Measurements from ENCODE around the gene ADSS1. TPM values are rescaled to one million over a fixed set of nuclear protein-coding genes. Genes with fewer than 3 reads are reported as not detected.

ADSS1 gene
- polyA plus RNA-seq, 4 donors: 3.6 to 12.7 (median 6.3) TPM

- Histone ChIP-seq H3K9me3 (ENCODE audit: control insufficient read depth in 2 of 2, insufficient read depth in 1 of 2, low read depth in 1 of 2, low read length in 1 of 2) (peaks cover 0 to 15% of the 10 kb centered on the region in 2 donors), H3K36me3 (ENCODE audit: control insufficient read depth in 3 of 3, insufficient read depth in 2 of 3, low read depth in 1 of 3, low read length in 3 of 3) (peaks cover 0 to 79% (median 3%) of the 10 kb centered on the region in 3 donors), H3K27me3 (ENCODE audit: control insufficient read depth in 3 of 3, insufficient read depth in 3 of 3, low read length in 3 of 3) (no peaks in the 10 kb centered on the region), H3K4me3 (ENCODE audit: low read depth in 1 of 3, low read length in 3 of 3) (no peak overlapping the region), H3K27ac (ENCODE audit: low read depth in 1 of 3, low read length in 2 of 3) (no peak overlapping the region), H3K4me1 (ENCODE audit: control insufficient read depth in 3 of 3, insufficient read depth in 2 of 3, low read depth in 1 of 3, low read length in 2 of 3) (peaks cover 0 to 5% (median 0%) of the 10 kb centered on the region in 3 donors)
- FAIRE-seq (no peak), DNase-seq (no peak)
- 87 to 100% (median 98%) methylated on average over 4 of the region's 4 CpGs for WGBS, 3 donors
These were observed 47.3 kb downstream of the ADSS1 start for GRCh38 chr14:104771374-104771773.

GRCh38 chr14:104771918-104772706 is 48.1 kb downstream of the ADSS1 start:
- 81 to 87% (median 86%) methylated on average over 32 to 34 of the region's 34 CpGs for WGBS, 3 donors
- peaks cover 0 to 5% (median 0%) of the 10 kb centered on the region in 3 donors for H3K4me1 ChIP-seq (ENCODE audit: control insufficient read depth in 3 of 3, insufficient read depth in 2 of 3, low read depth in 1 of 3, low read length in 2 of 3)
- DNase-seq (peak in 1 of 2 donors; percentile 67), FAIRE-seq (no peak)
- peaks cover 3 to 83% (median 3%) of the 10 kb centered on the region in 3 donors for H3K36me3 ChIP-seq (ENCODE audit: control insufficient read depth in 3 of 3, insufficient read depth in 2 of 3, low read depth in 1 of 3, low read length in 3 of 3)
- no peak overlapping the region for H3K27ac ChIP-seq (ENCODE audit: low read depth in 1 of 3, low read length in 2 of 3)
- H3K4me3 ChIP-seq (ENCODE audit: low read depth in 1 of 3, low read length in 3 of 3): no peak overlapping the region
- no peaks in the 10 kb centered on the region for H3K27me3 ChIP-seq (ENCODE audit: control insufficient read depth in 3 of 3, insufficient read depth in 3 of 3, low read length in 3 of 3)
- H3K9me3 ChIP-seq (ENCODE audit: control insufficient read depth in 2 of 2, insufficient read depth in 1 of 2, low read depth in 1 of 2, low read length in 1 of 2): peaks cover 0 to 15% of the 10 kb centered on the region in 2 donors

- no peaks in the 10 kb centered on the region for H3K27me3 ChIP-seq (ENCODE audit: control insufficient read depth in 3 of 3, insufficient read depth in 3 of 3, low read length in 3 of 3)
- peaks cover 0 to 15% of the 10 kb centered on the region in 2 donors for H3K9me3 ChIP-seq (ENCODE audit: control insufficient read depth in 2 of 2, insufficient read depth in 1 of 2, low read depth in 1 of 2, low read length in 1 of 2)
- DNase-seq (no peak), FAIRE-seq (no peak)
- 90 to 93% (median 90%) methylated on average over 36 to 38 of the region's 38 CpGs for WGBS, 3 donors
- H3K27ac ChIP-seq (ENCODE audit: low read depth in 1 of 3, low read length in 2 of 3): no peak overlapping the region
- H3K36me3 ChIP-seq (ENCODE audit: control insufficient read depth in 3 of 3, insufficient read depth in 2 of 3, low read depth in 1 of 3, low read length in 3 of 3): peaks cover 3 to 91% (median 3%) of the 10 kb centered on the region in 3 donors
- H3K4me1 ChIP-seq (ENCODE audit: control insufficient read depth in 3 of 3, insufficient read depth in 2 of 3, low read depth in 1 of 3, low read length in 2 of 3): peaks cover 0 to 5% (median 0%) of the 10 kb centered on the region in 3 donors
- H3K4me3 ChIP-seq (ENCODE audit: low read depth in 1 of 3, low read length in 3 of 3): no peak overlapping the region
These were observed 48.9 kb downstream of the ADSS1 start for GRCh38 chr14:104772707-104773504.

GRCh38 chr14:104773505-104774452 is 49.8 kb downstream of the ADSS1 start:
- Histone ChIP-seq H3K9me3 (ENCODE audit: control insufficient read depth in 2 of 2, insufficient read depth in 1 of 2, low read depth in 1 of 2, low read length in 1 of 2) (peaks cover 0 to 15% of the 10 kb centered on the region in 2 donors), H3K27ac (ENCODE audit: low read depth in 1 of 3, low read length in 2 of 3) (no peak overlapping the region), H3K4me1 (ENCODE audit: control insufficient read depth in 3 of 3, insufficient read depth in 2 of 3, low read depth in 1 of 3, low read length in 2 of 3) (peaks cover 0 to 3% (median 0%) of the 10 kb centered on the region in 3 donors), H3K27me3 (ENCODE audit: control insufficient read depth in 3 of 3, insufficient read depth in 3 of 3, low read length in 3 of 3) (no peaks in the 10 kb centered on the region), H3K36me3 (ENCODE audit: control insufficient read depth in 3 of 3, insufficient read depth in 2 of 3, low read depth in 1 of 3, low read length in 3 of 3) (peaks cover 3 to 99% (median 3%) of the 10 kb centered on the region in 3 donors), H3K4me3 (ENCODE audit: low read depth in 1 of 3, low read length in 3 of 3) (no peak overlapping the region)
- DNase-seq (no peak), FAIRE-seq (no peak)
- 86 to 90% (median 89%) methylated on average over 37 to 46 of the region's 46 CpGs for WGBS, 3 donors

- DNase-seq: no peak
- Histone ChIP-seq H3K4me1 (ENCODE audit: control insufficient read depth in 3 of 3, insufficient read depth in 2 of 3, low read depth in 1 of 3, low read length in 2 of 3) (no peaks in the 10 kb centered on the region), H3K27me3 (ENCODE audit: control insufficient read depth in 3 of 3, insufficient read depth in 3 of 3, low read length in 3 of 3) (no peaks in the 10 kb centered on the region), H3K36me3 (ENCODE audit: control insufficient read depth in 3 of 3, insufficient read depth in 2 of 3, low read depth in 1 of 3, low read length in 3 of 3) (peaks cover 3 to 100% (median 6%) of the 10 kb centered on the region in 3 donors), H3K4me3 (ENCODE audit: low read depth in 1 of 3, low read length in 3 of 3) (no peak overlapping the region), H3K9me3 (ENCODE audit: control insufficient read depth in 2 of 2, insufficient read depth in 1 of 2, low read depth in 1 of 2, low read length in 1 of 2) (peaks cover 0 to 15% of the 10 kb centered on the region in 2 donors), H3K27ac (ENCODE audit: low read depth in 1 of 3, low read length in 2 of 3) (no peak overlapping the region)
- FAIRE-seq: no peak
- WGBS, 3 donors: 78 to 87% (median 78%) methylated on average over 20 of the region's 20 CpGs
These were observed 50.5 kb downstream of the ADSS1 start for GRCh38 chr14:104774453-104775072.

DNA sequence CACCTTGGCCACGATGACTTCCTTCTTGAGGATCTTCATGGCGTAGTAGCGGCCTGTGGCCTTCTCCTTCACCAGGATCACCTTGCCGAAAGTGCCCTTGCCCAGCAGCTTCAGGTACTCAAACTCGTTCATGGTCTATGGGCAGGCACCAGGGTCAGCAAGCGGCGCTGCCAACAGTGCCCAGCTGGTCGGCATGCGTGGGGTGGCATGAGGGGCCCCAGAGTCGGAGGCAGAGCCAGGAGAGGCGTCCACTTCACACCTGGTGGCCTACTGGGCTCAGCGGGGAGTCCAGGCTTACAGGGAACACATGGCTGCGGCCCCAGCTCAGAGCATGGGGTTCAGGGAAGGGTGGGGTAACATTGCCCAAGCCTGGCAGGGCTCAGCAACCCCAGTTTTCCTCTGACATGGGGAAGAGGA is 51.1 kb downstream of the ADSS1 start:
- H3K36me3 ChIP-seq (ENCODE audit: control insufficient read depth in 3 of 3, insufficient read depth in 2 of 3, low read depth in 1 of 3, low read length in 3 of 3): peaks cover 3 to 100% (median 6%) of the 10 kb centered on the region in 3 donors
- H3K27me3 ChIP-seq (ENCODE audit: control insufficient read depth in 3 of 3, insufficient read depth in 3 of 3, low read length in 3 of 3): no peaks in the 10 kb centered on the region
- no peak for FAIRE-seq
- no peak overlapping the region for H3K4me3 ChIP-seq (ENCODE audit: low read depth in 1 of 3, low read length in 3 of 3)
- DNase-seq: no peak
- 87 to 91% (median 89%) methylated on average over 13 of the region's 13 CpGs for WGBS, 3 donors
- no peak overlapping the region for H3K27ac ChIP-seq (ENCODE audit: low read depth in 1 of 3, low read length in 2 of 3)
- peaks cover 0 to 15% of the 10 kb centered on the region in 2 donors for H3K9me3 ChIP-seq (ENCODE audit: control insufficient read depth in 2 of 2, insufficient read depth in 1 of 2, low read depth in 1 of 2, low read length in 1 of 2)
- H3K4me1 ChIP-seq (ENCODE audit: control insufficient read depth in 3 of 3, insufficient read depth in 2 of 3, low read depth in 1 of 3, low read length in 2 of 3): no peaks in the 10 kb centered on the region

DNA sequence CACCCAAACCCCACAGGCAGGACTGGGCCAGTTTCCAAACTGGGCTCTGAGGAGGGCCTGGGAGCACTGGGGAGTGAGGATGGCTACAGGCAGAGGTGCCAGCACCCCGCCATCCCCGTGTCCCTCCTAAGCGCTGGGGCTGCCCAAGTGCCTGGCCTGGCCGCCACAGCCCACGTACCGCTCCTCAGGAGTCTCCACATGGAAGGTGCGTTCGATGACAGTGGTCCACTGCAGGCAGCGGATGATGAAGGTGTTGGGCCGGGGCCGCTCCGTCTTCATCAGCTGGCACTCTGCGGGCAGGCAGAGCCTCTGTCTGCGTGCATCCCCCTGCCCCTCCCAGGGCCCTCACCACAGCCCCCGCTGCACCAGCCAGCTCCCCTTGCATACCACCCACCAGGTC is 52.5 kb downstream of the ADSS1 start:
- H3K27ac ChIP-seq (ENCODE audit: low read depth in 1 of 3, low read length in 2 of 3): no peak overlapping the region
- H3K4me1 ChIP-seq (ENCODE audit: control insufficient read depth in 3 of 3, insufficient read depth in 2 of 3, low read depth in 1 of 3, low read length in 2 of 3): no peaks in the 10 kb centered on the region
- peaks cover 0 to 7% of the 10 kb centered on the region in 2 donors for H3K9me3 ChIP-seq (ENCODE audit: control insufficient read depth in 2 of 2, insufficient read depth in 1 of 2, low read depth in 1 of 2, low read length in 1 of 2)
- DNase-seq (no peak), FAIRE-seq (no peak)
- H3K4me3 ChIP-seq (ENCODE audit: low read depth in 1 of 3, low read length in 3 of 3): no peak overlapping the region
- H3K36me3 ChIP-seq (ENCODE audit: control insufficient read depth in 3 of 3, insufficient read depth in 2 of 3, low read depth in 1 of 3, low read length in 3 of 3): peaks cover 5 to 100% (median 11%) of the 10 kb centered on the region in 3 donors
- 97 to 98% (median 98%) methylated on average over 15 of the region's 15 CpGs for WGBS, 3 donors
- no peaks in the 10 kb centered on the region for H3K27me3 ChIP-seq (ENCODE audit: control insufficient read depth in 3 of 3, insufficient read depth in 3 of 3, low read length in 3 of 3)

Data from small intestine (tissue), 7 donors.